Chondrocyte (in vitro differentiated cells): ENCODE data around the gene GRIK2. TPM values are rescaled to one million over a fixed set of nuclear protein-coding genes. Genes with fewer than 3 reads are reported as not detected.

Experiments
- DNase-seq: peaks from one replicate; pipeline ENCODE4 v3.0.0; 2021; ENCODE audit warnings: mixed read lengths, low spot score
- H3K27ac Mint-ChIP-seq: one replicate; pipeline ENCODE4 v1.8.0; 2021; ENCODE audit warnings: mild to moderate bottlenecking, moderate library complexity, mixed read lengths; ENCODE audit not compliant: unreplicated experiment
- H3K27me3 Mint-ChIP-seq: 2 replicates; pipeline ENCODE4 v1.8.0; 2021; ENCODE audit warnings: low read depth, mixed read lengths
- H3K36me3 Mint-ChIP-seq: 2 replicates; pipeline ENCODE4 v1.8.0; 2021; ENCODE audit warnings: low read depth, mixed read lengths
- H3K4me1 Mint-ChIP-seq: 2 replicates; pipeline ENCODE4 v1.8.0; 2021; ENCODE audit warnings: low read depth, mild to moderate bottlenecking, mixed read lengths
- H3K4me3 Mint-ChIP-seq: one replicate; pipeline ENCODE4 v1.8.0; 2021; ENCODE audit warnings: mild to moderate bottlenecking, moderate library complexity, mixed read lengths; ENCODE audit not compliant: unreplicated experiment
- H3K9me3 Mint-ChIP-seq: 2 replicates; pipeline ENCODE4 v1.8.0; 2021; ENCODE audit warnings: low read depth, mixed read lengths
- total RNA-seq: library from RNA; stranded (reverse); gene quantifications from 3 replicates; pipeline ENCODE4 v1.2.1, GENCODE V29; 2021
- TF ChIP-seq, protein P1 (sequence below): fragments of 200-600 bp; sonication (generic); IDR thresholded peaks from 2 replicates; pipeline ENCODE4 v1.5.0; 2021; ENCODE audit warnings: antibody characterized with exemption, mild to moderate bottlenecking, moderate library complexity

Gene GRIK2
- total RNA-seq, 1 donor from 2014 or later: 8.2 TPM

GRCh38 chr6:101484781-101485180 lies 91.3 kb downstream of the GRIK2 start:
- Mint-ChIP-seq H3K27me3 (no peaks in the 10 kb centered on the region), H3K27ac (no peak overlapping the region), H3K36me3 (no peaks in the 10 kb centered on the region), H3K4me1 (peaks cover 4% of the 10 kb centered on the region), H3K9me3 (no peaks in the 10 kb centered on the region), H3K4me3 (no peak overlapping the region)
- DNase-seq: no peak
- TF ChIP-seq, protein P1, sequence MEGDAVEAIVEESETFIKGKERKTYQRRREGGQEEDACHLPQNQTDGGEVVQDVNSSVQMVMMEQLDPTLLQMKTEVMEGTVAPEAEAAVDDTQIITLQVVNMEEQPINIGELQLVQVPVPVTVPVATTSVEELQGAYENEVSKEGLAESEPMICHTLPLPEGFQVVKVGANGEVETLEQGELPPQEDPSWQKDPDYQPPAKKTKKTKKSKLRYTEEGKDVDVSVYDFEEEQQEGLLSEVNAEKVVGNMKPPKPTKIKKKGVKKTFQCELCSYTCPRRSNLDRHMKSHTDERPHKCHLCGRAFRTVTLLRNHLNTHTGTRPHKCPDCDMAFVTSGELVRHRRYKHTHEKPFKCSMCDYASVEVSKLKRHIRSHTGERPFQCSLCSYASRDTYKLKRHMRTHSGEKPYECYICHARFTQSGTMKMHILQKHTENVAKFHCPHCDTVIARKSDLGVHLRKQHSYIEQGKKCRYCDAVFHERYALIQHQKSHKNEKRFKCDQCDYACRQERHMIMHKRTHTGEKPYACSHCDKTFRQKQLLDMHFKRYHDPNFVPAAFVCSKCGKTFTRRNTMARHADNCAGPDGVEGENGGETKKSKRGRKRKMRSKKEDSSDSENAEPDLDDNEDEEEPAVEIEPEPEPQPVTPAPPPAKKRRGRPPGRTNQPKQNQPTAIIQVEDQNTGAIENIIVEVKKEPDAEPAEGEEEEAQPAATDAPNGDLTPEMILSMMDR: no peak

- no peaks in the 10 kb centered on the region for H3K27me3 Mint-ChIP-seq
- H3K9me3 Mint-ChIP-seq: no peaks in the 10 kb centered on the region
- no peak for DNase-seq
- H3K4me1 Mint-ChIP-seq: peaks cover 4% of the 10 kb centered on the region
- TF ChIP-seq, protein P1: no peak
- H3K36me3 Mint-ChIP-seq: no peaks in the 10 kb centered on the region
- H3K4me3 Mint-ChIP-seq: no peak overlapping the region
- H3K27ac Mint-ChIP-seq: no peak overlapping the region
Observed at GRCh38 chr6:101486124-101486523, 92.6 kb downstream of the GRIK2 start.

DNA sequence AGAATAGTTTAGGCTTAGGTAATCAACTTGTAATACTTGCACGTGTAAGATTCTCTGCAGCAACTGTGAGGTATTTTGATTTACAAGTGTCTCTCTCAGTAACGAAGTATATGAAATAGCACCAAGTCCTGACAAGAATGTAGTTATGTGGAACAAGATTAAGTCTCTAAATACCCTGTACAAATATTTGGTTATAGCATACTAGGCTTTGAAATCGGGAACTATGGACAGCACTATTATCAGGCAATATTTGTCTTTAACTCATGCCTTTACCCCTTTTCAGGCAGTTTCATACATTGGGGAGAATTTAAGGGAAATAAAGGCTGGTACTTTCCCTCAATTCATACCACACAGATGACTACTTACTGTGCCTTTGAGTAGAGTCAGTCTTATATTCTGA lies 93.2 kb downstream of the GRIK2 start:
- Mint-ChIP-seq H3K9me3 (no peaks in the 10 kb centered on the region), H3K4me3 (no peak overlapping the region), H3K27ac (no peak overlapping the region), H3K4me1 (peaks cover 4% of the 10 kb centered on the region), H3K36me3 (no peaks in the 10 kb centered on the region), H3K27me3 (no peaks in the 10 kb centered on the region)
- TF ChIP-seq, protein P1: no peak
- DNase-seq: no peak

GRCh38 chr6:101489456-101489855 lies 95.9 kb downstream of the GRIK2 start:
- TF ChIP-seq, protein P1: no peak
- H3K4me3 Mint-ChIP-seq: no peak overlapping the region
- no peak for DNase-seq
- no peak overlapping the region for H3K27ac Mint-ChIP-seq
- no peaks in the 10 kb centered on the region for H3K27me3 Mint-ChIP-seq
- H3K36me3 Mint-ChIP-seq: no peaks in the 10 kb centered on the region
- H3K9me3 Mint-ChIP-seq: no peaks in the 10 kb centered on the region
- peaks cover 4% of the 10 kb centered on the region for H3K4me1 Mint-ChIP-seq

GRCh38 chr6:101490857-101491256 lies 97.3 kb downstream of the GRIK2 start:
- no peaks in the 10 kb centered on the region for H3K27me3 Mint-ChIP-seq
- H3K36me3 Mint-ChIP-seq: no peaks in the 10 kb centered on the region
- TF ChIP-seq, protein P1: no peak
- H3K4me1 Mint-ChIP-seq: peaks cover 4% of the 10 kb centered on the region
- H3K27ac Mint-ChIP-seq: no peak overlapping the region
- H3K9me3 Mint-ChIP-seq: no peaks in the 10 kb centered on the region
- no peak for DNase-seq
- H3K4me3 Mint-ChIP-seq: no peak overlapping the region
